ENCODE results near the gene SPEF2. TPM values are rescaled to one million over a fixed set of nuclear protein-coding genes. Genes with fewer than 3 reads are reported as not detected.

Gene SPEF2
- total and polyA plus RNA-seq, 2 experiments from 2014 or later = 0.17 to 0.21 TPM

GRCh38 chr5:35745660-35746059, 128.0 kb downstream of the SPEF2 start:
- no peaks in the 10 kb centered on the region for H3K9me2 ChIP-seq (ENCODE audit: insufficient read depth)
- DNase-seq (ENCODE audit: low spot score) (no peak), ATAC-seq (no peak)
- Mint-ChIP-seq H3K4me1 (peaks cover 23% of the 10 kb centered on the region), H3K27ac (no peak overlapping the region; the same call in 1 of the 2 replicates), H3K4me3 (no peak overlapping the region), H3K36me3 (ENCODE audit: low read depth) (no peaks in the 10 kb centered on the region), H3K9me3 (no peaks in the 10 kb centered on the region; the same call in 2 of the 3 replicates), H3K27me3 (ENCODE audit: insufficient read depth, low read depth, poor library complexity) (peaks cover 53% of the 10 kb centered on the region)
- peaks cover 63% of the 10 kb centered on the region for H3K27me3 ChIP-seq (ENCODE audit: insufficient read depth)
- H4K20me1 ChIP-seq (replicated peaks; ENCODE audit: insufficient read depth) = no peaks in the 10 kb centered on the region; the same call in 1 of the 2 replicates
- H3K4me1 ChIP-seq (ENCODE audit: insufficient read depth) = peaks cover 13% of the 10 kb centered on the region; the same call in 1 of the 2 replicates
- H3K4me2 ChIP-seq = no peak overlapping the region
- TF ChIP-seq ZNF114 (CRISPR knock-in tag; IDR thresholded peaks at IDR 0.05) (no peak), ZNF331 (CRISPR knock-in tag; IDR thresholded peaks at IDR 0.05; ENCODE audit: low read depth) (no peak), NANOG (IDR thresholded peaks at IDR 0.05; ENCODE audit: borderline replicate concordance) (no peak), STAT1 (IDR thresholded peaks at IDR 0.05; ENCODE audit: unreplicated experiment) (no peak), EZH2phosphoT487 (IDR thresholded peaks at IDR 0.05; ENCODE audit: unreplicated experiment) (no peak), CTCF (conservative IDR thresholded peaks at IDR 0.05; ENCODE audit: low read depth in 2 of 2) (no peak), ZNF462 (CRISPR knock-in tag; IDR thresholded peaks at IDR 0.05) (no peak), JUNB (IDR thresholded peaks at IDR 0.05; ENCODE audit: unreplicated experiment) (no peak), POLR2AphosphoS5 (IDR thresholded peaks at IDR 0.05; ENCODE audit: low read depth) (no peak)
- TF ChIP-seq, protein P1, sequence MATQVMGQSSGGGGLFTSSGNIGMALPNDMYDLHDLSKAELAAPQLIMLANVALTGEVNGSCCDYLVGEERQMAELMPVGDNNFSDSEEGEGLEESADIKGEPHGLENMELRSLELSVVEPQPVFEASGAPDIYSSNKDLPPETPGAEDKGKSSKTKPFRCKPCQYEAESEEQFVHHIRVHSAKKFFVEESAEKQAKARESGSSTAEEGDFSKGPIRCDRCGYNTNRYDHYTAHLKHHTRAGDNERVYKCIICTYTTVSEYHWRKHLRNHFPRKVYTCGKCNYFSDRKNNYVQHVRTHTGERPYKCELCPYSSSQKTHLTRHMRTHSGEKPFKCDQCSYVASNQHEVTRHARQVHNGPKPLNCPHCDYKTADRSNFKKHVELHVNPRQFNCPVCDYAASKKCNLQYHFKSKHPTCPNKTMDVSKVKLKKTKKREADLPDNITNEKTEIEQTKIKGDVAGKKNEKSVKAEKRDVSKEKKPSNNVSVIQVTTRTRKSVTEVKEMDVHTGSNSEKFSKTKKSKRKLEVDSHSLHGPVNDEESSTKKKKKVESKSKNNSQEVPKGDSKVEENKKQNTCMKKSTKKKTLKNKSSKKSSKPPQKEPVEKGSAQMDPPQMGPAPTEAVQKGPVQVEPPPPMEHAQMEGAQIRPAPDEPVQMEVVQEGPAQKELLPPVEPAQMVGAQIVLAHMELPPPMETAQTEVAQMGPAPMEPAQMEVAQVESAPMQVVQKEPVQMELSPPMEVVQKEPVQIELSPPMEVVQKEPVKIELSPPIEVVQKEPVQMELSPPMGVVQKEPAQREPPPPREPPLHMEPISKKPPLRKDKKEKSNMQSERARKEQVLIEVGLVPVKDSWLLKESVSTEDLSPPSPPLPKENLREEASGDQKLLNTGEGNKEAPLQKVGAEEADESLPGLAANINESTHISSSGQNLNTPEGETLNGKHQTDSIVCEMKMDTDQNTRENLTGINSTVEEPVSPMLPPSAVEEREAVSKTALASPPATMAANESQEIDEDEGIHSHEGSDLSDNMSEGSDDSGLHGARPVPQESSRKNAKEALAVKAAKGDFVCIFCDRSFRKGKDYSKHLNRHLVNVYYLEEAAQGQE (IDR thresholded peaks at IDR 0.05; ENCODE audit: unreplicated experiment) = no peak
- no peak overlapping the region for H3K27ac ChIP-seq (ENCODE audit: low read depth)
- H3K79me2 ChIP-seq (replicated peaks; ENCODE audit: insufficient read depth) = no peaks in the 10 kb centered on the region
- H3K4me3 ChIP-seq = no peak overlapping the region
- H3K36me3 ChIP-seq (ENCODE audit: insufficient read depth) = no peaks in the 10 kb centered on the region
- no peaks in the 10 kb centered on the region for H3F3A ChIP-seq (replicated peaks; ENCODE audit: low read depth)
- H2AFZ ChIP-seq = no peak overlapping the region
